Measurements from ENCODE around the gene VMO1. TPM values are rescaled to one million over a fixed set of nuclear protein-coding genes. Genes with fewer than 3 reads are reported as not detected.

Gene VMO1
- total RNA-seq, 4 donors from 2014 or later = 1.4 to 7.2 (median 3.8) TPM; not detected in 1

DNA sequence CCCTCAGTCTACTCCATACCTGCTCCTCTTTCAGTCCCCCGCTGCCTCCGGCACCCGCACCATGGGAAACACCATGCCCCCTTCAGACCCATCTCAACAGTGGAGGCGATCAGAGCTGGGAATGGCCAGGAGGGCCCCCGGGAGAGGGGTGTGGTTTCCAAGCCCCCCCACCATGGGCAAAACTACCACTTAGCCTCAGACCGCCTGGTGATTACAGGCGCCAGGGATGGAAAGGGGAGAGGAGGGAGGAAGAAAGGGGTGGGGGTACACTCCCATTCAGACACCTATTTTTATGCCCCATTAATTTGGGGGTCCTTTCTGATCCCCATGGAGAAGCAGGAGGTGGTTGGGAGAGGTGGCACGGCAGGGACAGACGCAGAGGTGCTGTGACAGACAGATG, 16.1 kb upstream of the VMO1 start, which contains the start of gene C17orf114:
C17orf114 (minus strand) TSS at position 101 of the 400 bp plus-strand sequence.
- Histone ChIP-seq H3K4me1 (peaks cover 0 to 7% of the 10 kb centered on the region in 2 donors), H3K36me3 (peaks cover 0 to 24% of the 10 kb centered on the region in 2 donors), H3K9me3 (no peaks in the 10 kb centered on the region), H3K4me3 (no peak within 1 kb of the TSS), H3K27ac (no peak within 1 kb of the TSS), H3K27me3 (no peaks in the 10 kb centered on the region)
- DNase-seq = no peak
- in situ Hi-C loops (cut with MboI; ENCODE audit: low sequenced_read_pairs in 4 of 4) = no loop called here
- intact Hi-C loops (cut with DNase I; ENCODE audit: low total_unique reads) = no loop called here
- TF ChIP-seq POLR2A (IDR thresholded peaks at IDR 0.05) = no peak
- TF ChIP-seq, protein P1, sequence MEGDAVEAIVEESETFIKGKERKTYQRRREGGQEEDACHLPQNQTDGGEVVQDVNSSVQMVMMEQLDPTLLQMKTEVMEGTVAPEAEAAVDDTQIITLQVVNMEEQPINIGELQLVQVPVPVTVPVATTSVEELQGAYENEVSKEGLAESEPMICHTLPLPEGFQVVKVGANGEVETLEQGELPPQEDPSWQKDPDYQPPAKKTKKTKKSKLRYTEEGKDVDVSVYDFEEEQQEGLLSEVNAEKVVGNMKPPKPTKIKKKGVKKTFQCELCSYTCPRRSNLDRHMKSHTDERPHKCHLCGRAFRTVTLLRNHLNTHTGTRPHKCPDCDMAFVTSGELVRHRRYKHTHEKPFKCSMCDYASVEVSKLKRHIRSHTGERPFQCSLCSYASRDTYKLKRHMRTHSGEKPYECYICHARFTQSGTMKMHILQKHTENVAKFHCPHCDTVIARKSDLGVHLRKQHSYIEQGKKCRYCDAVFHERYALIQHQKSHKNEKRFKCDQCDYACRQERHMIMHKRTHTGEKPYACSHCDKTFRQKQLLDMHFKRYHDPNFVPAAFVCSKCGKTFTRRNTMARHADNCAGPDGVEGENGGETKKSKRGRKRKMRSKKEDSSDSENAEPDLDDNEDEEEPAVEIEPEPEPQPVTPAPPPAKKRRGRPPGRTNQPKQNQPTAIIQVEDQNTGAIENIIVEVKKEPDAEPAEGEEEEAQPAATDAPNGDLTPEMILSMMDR (IDR thresholded peaks at IDR 0.05 in 4 of 5, conservative IDR thresholded peaks at IDR 0.05 in 1 of 5) = no peak
- ATAC-seq = no peak

DNA sequence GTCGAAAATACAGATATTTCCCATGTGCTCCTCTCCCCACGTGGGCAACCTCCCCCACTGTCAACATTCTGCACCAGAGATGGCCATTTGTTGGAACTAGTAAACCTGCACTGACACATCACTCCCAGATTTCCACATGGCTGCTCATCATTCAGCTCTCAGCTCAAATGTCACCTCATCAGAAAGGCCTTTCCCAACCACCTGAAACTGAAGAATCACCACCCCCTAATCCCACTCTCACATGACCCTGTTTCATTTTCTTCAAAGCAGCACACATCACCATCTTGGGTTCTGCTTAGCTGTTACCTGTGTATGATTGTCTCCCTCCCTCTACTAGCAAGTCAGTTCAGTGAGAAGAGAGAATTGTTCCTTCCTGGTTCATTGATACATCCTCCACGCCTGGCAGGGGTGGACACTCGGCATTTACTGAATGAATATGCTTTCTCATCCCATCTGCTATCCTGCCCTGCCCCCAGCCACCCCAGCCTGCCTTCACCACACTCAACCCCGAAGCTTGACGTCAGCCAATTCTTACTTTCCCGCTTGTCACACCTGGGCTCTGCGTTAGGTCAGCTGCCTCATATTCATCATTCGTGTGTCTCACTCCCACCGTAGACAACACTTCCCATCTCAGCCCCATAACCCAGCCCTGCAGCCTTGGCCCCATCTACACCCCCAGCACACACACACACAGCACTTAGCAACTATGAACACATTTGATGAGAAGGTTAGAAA, 14.5 kb upstream of the VMO1 start:
- Histone ChIP-seq H3K27me3 (no peaks in the 10 kb centered on the region), H3K9me3 (no peaks in the 10 kb centered on the region), H3K4me1 (peaks cover 6 to 10% of the 10 kb centered on the region in 2 donors), H3K27ac (no peak overlapping the region), H3K4me3 (no peak overlapping the region), H3K36me3 (peaks cover 0 to 25% of the 10 kb centered on the region in 2 donors)
- DNase-seq (no peak), ATAC-seq (no peak)
- intact Hi-C loops (cut with DNase I; ENCODE audit: low total_unique reads) = no loop called here
- in situ Hi-C loops (cut with MboI; ENCODE audit: low sequenced_read_pairs in 4 of 4) = no loop called here
- TF ChIP-seq POLR2A (IDR thresholded peaks at IDR 0.05) = no peak
- TF ChIP-seq, protein P1 (IDR thresholded peaks at IDR 0.05 in 4 of 5, conservative IDR thresholded peaks at IDR 0.05 in 1 of 5) = no peak

DNA sequence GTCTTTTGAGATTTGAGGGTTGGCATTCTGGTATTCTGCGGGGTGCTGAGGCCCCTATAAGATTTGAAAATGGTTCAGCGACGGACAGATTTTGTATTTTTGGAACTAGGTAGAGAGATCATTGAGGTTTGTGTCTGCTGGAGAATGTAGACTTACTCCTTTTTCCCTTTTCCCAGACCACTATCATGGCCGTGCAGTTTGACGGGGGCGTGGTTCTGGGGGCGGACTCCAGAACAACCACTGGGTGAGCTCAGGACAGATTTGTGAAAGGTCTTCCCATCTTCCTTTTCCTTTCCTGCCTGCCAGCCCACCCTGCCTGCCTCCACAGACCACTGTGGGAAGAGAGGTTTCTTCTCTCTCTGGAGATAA, 10.4 kb upstream of the VMO1 start:
- in situ Hi-C loops (cut with MboI; ENCODE audit: low sequenced_read_pairs in 4 of 4) (loop anchor here in 2 of 4 donors (25.0 kb wide), 1 partner anchor 91 kb away; the partner anchor contains the start of gene C17orf107 (in 2 of the 2)), intact Hi-C loops (cut with DNase I; ENCODE audit: low total_unique reads) (loop anchor here (2.0 to 10.0 kb wide), 2 partner anchors 200 to 222 kb away; partner anchors contain the start of genes INCA1 and KIF1C)
- DNase-seq (no peak), ATAC-seq (peak; percentile 26 to 29)
- Histone ChIP-seq H3K4me1 (peaks cover 6 to 11% of the 10 kb centered on the region in 2 donors), H3K36me3 (peaks cover 0 to 25% of the 10 kb centered on the region in 2 donors), H3K27me3 (no peaks in the 10 kb centered on the region), H3K4me3 (peak overlapping the region; percentile 68 to 96 (median 80)), H3K27ac (peak overlapping the region; percentile 86 to 95 (median 90)), H3K9me3 (no peaks in the 10 kb centered on the region)
- no peak for TF ChIP-seq POLR2A (IDR thresholded peaks at IDR 0.05)
- TF ChIP-seq, protein P1 (IDR thresholded peaks at IDR 0.05 in 4 of 5, conservative IDR thresholded peaks at IDR 0.05 in 1 of 5) = no peak

DNA sequence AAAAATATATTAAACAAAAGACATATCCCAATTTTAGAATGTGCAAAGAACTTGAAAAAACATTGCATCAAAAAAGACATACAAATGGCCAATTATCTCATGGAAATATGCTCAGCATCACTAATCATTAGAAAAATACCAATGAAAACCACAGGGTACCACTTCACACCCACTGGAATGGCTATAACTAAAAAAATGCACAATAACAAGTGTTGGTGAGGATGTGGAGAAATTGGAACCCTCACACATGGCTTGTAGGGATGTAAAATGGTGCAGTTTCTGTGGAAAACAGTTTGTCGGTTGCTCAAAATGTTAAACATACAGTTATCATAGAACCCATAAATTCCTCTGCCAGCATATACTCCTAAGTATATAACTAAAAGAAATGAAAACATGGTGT, 9.0 kb upstream of the VMO1 start:
- DNase-seq (no peak), ATAC-seq (no peak)
- in situ Hi-C loops (cut with MboI; ENCODE audit: low sequenced_read_pairs in 4 of 4) (loop anchor here in 2 of 4 donors (25.0 kb wide), 1 partner anchor 92 kb away; the partner anchor contains the start of gene C17orf107 (in 2 of the 2)), intact Hi-C loops (cut with DNase I; ENCODE audit: low total_unique reads) (loop anchor here (10.0 kb wide), 1 partner anchor 220 kb away; no protein-coding TSS in a partner anchor)
- Histone ChIP-seq H3K4me1 (peaks cover 10 to 15% of the 10 kb centered on the region in 2 donors), H3K9me3 (no peaks in the 10 kb centered on the region), H3K27ac (peak overlapping the region in 3 of 4 donors; percentile 86 to 95 (median 93)), H3K36me3 (peaks cover 0 to 25% of the 10 kb centered on the region in 2 donors), H3K27me3 (no peaks in the 10 kb centered on the region), H3K4me3 (peak overlapping the region in 2 of 4 donors; percentile 88 to 96)
- TF ChIP-seq POLR2A (IDR thresholded peaks at IDR 0.05) = no peak
- TF ChIP-seq, protein P1 (IDR thresholded peaks at IDR 0.05 in 4 of 5, conservative IDR thresholded peaks at IDR 0.05 in 1 of 5) = no peak
